ENCODE results near the gene NDUFA9. TPM values are rescaled to one million over a fixed set of nuclear protein-coding genes. Genes with fewer than 3 reads are reported as not detected.

The NDUFA9 gene
- total and polyA plus RNA-seq, 2 of the 13 experiments (the other 11 are each of a cell fraction or from before 2014, with no cell fraction given), result 68.0 to 150 TPM

DNA sequence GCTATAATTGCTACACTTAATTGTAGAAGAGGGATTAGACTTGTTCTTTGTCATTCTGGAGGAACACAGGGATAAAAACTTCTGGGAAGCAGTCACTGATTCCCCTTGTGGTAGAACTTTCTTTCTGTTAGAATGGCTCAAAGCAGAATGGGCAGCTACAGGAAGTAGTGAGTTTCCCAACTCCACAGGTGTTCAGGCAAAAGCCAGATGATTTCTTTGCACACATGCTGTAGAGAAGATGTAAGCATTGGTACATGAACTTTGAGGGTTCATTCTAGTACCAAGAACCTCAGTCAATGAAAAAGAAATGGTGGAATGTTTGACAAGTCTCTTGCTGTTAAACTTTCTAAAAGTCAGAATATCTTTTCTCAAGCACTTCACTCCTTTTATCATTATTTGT lies 4.3 kb downstream of the NDUFA9 start:
- in situ Hi-C loops (cut with HindIII; ENCODE audit: extremely low pct_ligation_motif_present, low pct_unique_long_range_greater_than_20kb), result no loop called here

DNA sequence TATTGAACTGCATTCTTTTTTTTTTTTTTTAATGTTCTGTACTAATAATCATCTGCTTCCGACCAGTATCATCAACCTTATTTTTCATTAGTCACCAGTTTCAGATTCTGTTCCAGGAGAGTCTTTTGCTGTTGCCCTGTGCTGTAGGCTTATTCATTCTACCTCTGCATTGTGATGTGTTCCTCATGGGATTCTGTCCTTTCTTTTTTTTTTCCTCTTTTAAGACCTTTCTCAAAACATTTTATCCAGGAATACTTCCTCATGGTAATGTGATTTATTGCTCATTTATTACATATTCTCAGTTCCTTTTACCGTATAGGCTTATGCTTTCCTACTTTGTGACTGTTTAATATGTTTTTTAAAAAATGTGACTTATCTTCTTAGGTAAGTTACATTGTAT lies 4.8 kb downstream of the NDUFA9 start:
- DNase-seq (ENCODE audit: low spot score), result no peak

More for the DNA sequence above, 4.3 kb downstream of the NDUFA9 start:
- Histone ChIP-seq H3K4me3 (replicated peaks in 1 of 3; ENCODE audit: insufficient read depth in 1 of 3, low read depth in 2 of 3, low read length in 3 of 3) (no peak overlapping the region), H3K4me1 (ENCODE audit: insufficient read depth, low read length) (peaks cover 28% of the 10 kb centered on the region), H3K79me2 (ENCODE audit: insufficient read depth, low read length) (peaks cover 44% of the 10 kb centered on the region), H3K9ac (ENCODE audit: insufficient read depth, low read depth, low read length) (no peak overlapping the region), H3K27me3 (ENCODE audit: control insufficient read depth in 1 of 2, insufficient read depth in 2 of 2, low read length in 2 of 2) (no peaks in the 10 kb centered on the region; a peak in 1 of 5 replicates), H3K9me3 (ENCODE audit: low read length) (no peaks in the 10 kb centered on the region), H4K20me1 (ENCODE audit: insufficient read depth, low read length) (no peaks in the 10 kb centered on the region), H3K4me2 (ENCODE audit: low read depth, low read length) (no peak overlapping the region), H3K27ac (ENCODE audit: extremely low read length, insufficient read depth, low read length) (no peak overlapping the region), H2AFZ (ENCODE audit: low read length) (no peak overlapping the region), H3K36me3 (replicated peaks in 1 of 2; ENCODE audit: control insufficient read depth in 1 of 2, insufficient read depth in 2 of 2, low read length in 2 of 2) (peaks cover 6 to 38% of the 10 kb centered on the region in 2 experiments)
- TF ChIP-seq SIN3A (IDR thresholded peaks at IDR 0.05; ENCODE audit: borderline replicate concordance, low read depth, low read length) (no peak), ZNF232 (CRISPR knock-in tag; IDR thresholded peaks at IDR 0.05; ENCODE audit: borderline replicate concordance) (no peak), ZBTB38 (CRISPR knock-in tag; IDR thresholded peaks at IDR 0.05) (no peak), ZNF251 (CRISPR knock-in tag; IDR thresholded peaks at IDR 0.05) (no peak), MYC (CRISPR knock-in tag; IDR thresholded peaks at IDR 0.05; ENCODE audit: borderline replicate concordance) (no peak), ZNF34 (CRISPR knock-in tag; IDR thresholded peaks at IDR 0.05; ENCODE audit: borderline replicate concordance) (no peak), MAF1 (CRISPR knock-in tag; IDR thresholded peaks at IDR 0.05; ENCODE audit: borderline replicate concordance) (no peak), ZNF777 (CRISPR knock-in tag; IDR thresholded peaks at IDR 0.05) (no peak), FOXC1 (CRISPR knock-in tag; IDR thresholded peaks at IDR 0.05; ENCODE audit: borderline replicate concordance) (no peak)
- ATAC-seq, result no peak
- BruUV-seq (replicated peaks), result no TSS peak
- no peak for FAIRE-seq
- ChIA-PET POLR2A (no interaction called here), CTCF (ENCODE audit: low intra/inter-chr PET ratio, low total read pairs) (no interaction called here)
- intact Hi-C loops (cut with micrococcal nuclease; ENCODE audit: unreplicated experiment), result no loop called here
- DNase-seq (ENCODE audit: low spot score), result no peak

More for the DNA sequence above, 4.8 kb downstream of the NDUFA9 start:
- ATAC-seq (no peak), FAIRE-seq (no peak)
- ChIA-PET CTCF (ENCODE audit: low intra/inter-chr PET ratio, low total read pairs) (no interaction called here), POLR2A (no interaction called here)
- Histone ChIP-seq H3K27me3 (ENCODE audit: control insufficient read depth in 1 of 2, insufficient read depth in 2 of 2, low read length in 2 of 2) (no peaks in the 10 kb centered on the region; a peak in 1 of 5 replicates), H3K9ac (ENCODE audit: insufficient read depth, low read depth, low read length) (no peak overlapping the region), H3K4me2 (ENCODE audit: low read depth, low read length) (no peak overlapping the region), H4K20me1 (ENCODE audit: insufficient read depth, low read length) (no peaks in the 10 kb centered on the region), H3K36me3 (replicated peaks in 1 of 2; ENCODE audit: control insufficient read depth in 1 of 2, insufficient read depth in 2 of 2, low read length in 2 of 2) (peaks cover 6 to 40% of the 10 kb centered on the region in 2 experiments), H3K79me2 (ENCODE audit: insufficient read depth, low read length) (peaks cover 43% of the 10 kb centered on the region), H3K27ac (ENCODE audit: extremely low read length, insufficient read depth, low read length) (no peak overlapping the region), H2AFZ (ENCODE audit: low read length) (no peak overlapping the region), H3K4me3 (replicated peaks in 1 of 3; ENCODE audit: insufficient read depth in 1 of 3, low read depth in 2 of 3, low read length in 3 of 3) (no peak overlapping the region), H3K4me1 (ENCODE audit: insufficient read depth, low read length) (peaks cover 28% of the 10 kb centered on the region), H3K9me3 (ENCODE audit: low read length) (no peaks in the 10 kb centered on the region)
- intact Hi-C loops (cut with micrococcal nuclease; ENCODE audit: unreplicated experiment), result no loop called here
- in situ Hi-C loops (cut with HindIII; ENCODE audit: extremely low pct_ligation_motif_present, low pct_unique_long_range_greater_than_20kb), result no loop called here
- WGBS (ENCODE audit: low lambda C conversion rate), result 98% methylated on average over 2 of the region's 2 CpGs
- no peak for TF ChIP-seq GLI4 (CRISPR knock-in tag; IDR thresholded peaks at IDR 0.05; ENCODE audit: borderline replicate concordance)
- TF ChIP-seq, protein P1, sequence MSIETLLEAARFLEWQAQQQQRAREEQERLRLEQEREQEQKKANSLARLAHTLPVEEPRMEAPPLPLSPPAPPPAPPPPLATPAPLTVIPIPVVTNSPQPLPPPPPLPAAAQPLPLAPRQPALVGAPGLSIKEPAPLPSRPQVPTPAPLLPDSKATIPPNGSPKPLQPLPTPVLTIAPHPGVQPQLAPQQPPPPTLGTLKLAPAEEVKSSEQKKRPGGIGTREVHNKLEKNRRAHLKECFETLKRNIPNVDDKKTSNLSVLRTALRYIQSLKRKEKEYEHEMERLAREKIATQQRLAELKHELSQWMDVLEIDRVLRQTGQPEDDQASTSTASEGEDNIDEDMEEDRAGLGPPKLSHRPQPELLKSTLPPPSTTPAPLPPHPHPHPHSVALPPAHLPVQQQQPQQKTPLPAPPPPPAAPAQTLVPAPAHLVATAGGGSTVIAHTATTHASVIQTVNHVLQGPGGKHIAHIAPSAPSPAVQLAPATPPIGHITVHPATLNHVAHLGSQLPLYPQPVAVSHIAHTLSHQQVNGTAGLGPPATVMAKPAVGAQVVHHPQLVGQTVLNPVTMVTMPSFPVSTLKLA (IDR thresholded peaks at IDR 0.05), result no peak
- TF ChIP-seq, protein P2, sequence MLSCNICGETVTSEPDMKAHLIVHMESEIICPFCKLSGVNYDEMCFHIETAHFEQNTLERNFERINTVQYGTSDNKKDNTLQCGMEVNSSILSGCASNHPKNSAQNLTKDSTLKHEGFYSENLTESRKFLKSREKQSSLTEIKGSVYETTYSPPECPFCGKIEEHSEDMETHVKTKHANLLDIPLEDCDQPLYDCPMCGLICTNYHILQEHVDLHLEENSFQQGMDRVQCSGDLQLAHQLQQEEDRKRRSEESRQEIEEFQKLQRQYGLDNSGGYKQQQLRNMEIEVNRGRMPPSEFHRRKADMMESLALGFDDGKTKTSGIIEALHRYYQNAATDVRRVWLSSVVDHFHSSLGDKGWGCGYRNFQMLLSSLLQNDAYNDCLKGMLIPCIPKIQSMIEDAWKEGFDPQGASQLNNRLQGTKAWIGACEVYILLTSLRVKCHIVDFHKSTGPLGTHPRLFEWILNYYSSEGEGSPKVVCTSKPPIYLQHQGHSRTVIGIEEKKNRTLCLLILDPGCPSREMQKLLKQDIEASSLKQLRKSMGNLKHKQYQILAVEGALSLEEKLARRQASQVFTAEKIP (CRISPR knock-in tag; IDR thresholded peaks at IDR 0.05; ENCODE audit: borderline replicate concordance), result no peak
- no peak for TF ChIP-seq NFYB (CRISPR knock-in tag; IDR thresholded peaks at IDR 0.05)
- no peak for TF ChIP-seq SMAD3 (CRISPR knock-in tag; IDR thresholded peaks at IDR 0.05)
- no peak for TF ChIP-seq FOXO1 (CRISPR knock-in tag; IDR thresholded peaks at IDR 0.05)
- TF ChIP-seq, protein P3, sequence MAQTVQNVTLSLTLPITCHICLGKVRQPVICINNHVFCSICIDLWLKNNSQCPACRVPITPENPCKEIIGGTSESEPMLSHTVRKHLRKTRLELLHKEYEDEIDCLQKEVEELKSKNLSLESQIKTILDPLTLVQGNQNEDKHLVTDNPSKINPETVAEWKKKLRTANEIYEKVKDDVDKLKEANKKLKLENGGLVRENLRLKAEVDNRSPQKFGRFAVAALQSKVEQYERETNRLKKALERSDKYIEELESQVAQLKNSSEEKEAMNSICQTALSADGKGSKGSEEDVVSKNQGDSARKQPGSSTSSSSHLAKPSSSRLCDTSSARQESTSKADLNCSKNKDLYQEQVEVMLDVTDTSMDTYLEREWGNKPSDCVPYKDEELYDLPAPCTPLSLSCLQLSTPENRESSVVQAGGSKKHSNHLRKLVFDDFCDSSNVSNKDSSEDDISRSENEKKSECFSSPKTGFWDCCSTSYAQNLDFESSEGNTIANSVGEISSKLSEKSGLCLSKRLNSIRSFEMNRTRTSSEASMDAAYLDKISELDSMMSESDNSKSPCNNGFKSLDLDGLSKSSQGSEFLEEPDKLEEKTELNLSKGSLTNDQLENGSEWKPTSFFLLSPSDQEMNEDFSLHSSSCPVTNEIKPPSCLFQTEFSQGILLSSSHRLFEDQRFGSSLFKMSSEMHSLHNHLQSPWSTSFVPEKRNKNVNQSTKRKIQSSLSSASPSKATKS (CRISPR knock-in tag; IDR thresholded peaks at IDR 0.05), result no peak
- no peak for TF ChIP-seq FLYWCH1 (CRISPR knock-in tag; IDR thresholded peaks at IDR 0.05)
- TF ChIP-seq ELF1 (CRISPR knock-in tag; IDR thresholded peaks at IDR 0.05), result no peak
- no TSS peak for BruUV-seq (replicated peaks)
